Measurements from ENCODE around the gene COL6A2. TPM values are rescaled to one million over a fixed set of nuclear protein-coding genes. Genes with fewer than 3 reads are reported as not detected.

Gene COL6A2
- total and polyA plus RNA-seq, 2 donors (not counting 1 experiment from before 2014, with no cell fraction given) = 1.2 to 2.1 TPM

DNA sequence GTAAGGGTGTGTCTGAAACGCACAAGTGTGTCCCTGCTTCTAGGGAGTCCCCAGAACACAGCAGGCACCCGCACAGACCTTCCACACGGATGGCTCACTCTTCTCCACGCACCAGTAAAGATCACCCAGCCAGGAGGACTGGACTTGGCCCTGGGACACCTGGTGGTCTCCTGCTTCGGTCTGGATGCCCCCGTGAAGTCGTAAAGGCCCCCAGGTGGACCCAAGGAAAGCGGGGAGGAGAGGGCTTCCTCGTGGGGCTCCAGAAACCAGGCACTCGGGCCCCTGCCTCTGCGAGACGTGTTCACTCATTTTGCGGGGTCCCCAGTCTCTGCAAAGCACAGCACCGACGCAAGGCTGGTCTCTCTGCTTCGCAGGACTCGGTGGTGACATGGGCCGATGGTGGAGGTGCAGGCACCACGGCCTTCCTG lies 20.2 kb upstream of the COL6A2 start:
- Histone ChIP-seq H3K27ac (ENCODE audit: low read length in 2 of 2) (no peak overlapping the region), H3K4me1 (ENCODE audit: control insufficient read depth in 2 of 2, insufficient read depth in 2 of 2, low read length in 2 of 2) (no peaks in the 10 kb centered on the region), H4K20me1 (ENCODE audit: control insufficient read depth, insufficient read depth, low read length, poor library complexity, severe bottlenecking) (no peaks in the 10 kb centered on the region), H2AFZ (ENCODE audit: insufficient read depth, low read depth, low read length, poor library complexity, severe bottlenecking) (no peak overlapping the region), H3K27me3 (replicated peaks in 1 of 4; ENCODE audit: control extremely low read depth in 1 of 4, control insufficient read depth in 3 of 4, insufficient read depth in 4 of 4, low read length in 3 of 4) (no peaks in the 10 kb centered on the region), H3K9ac (ENCODE audit: low read length) (no peak overlapping the region), H3K36me3 (replicated peaks in 1 of 2; ENCODE audit: control extremely low read depth in 1 of 2, control insufficient read depth in 1 of 2, extremely low read depth in 1 of 2, insufficient read depth in 2 of 2, low read length in 1 of 2) (no peaks in the 10 kb centered on the region), H3K4me2 (replicated peaks; ENCODE audit: low read depth, low read length, poor library complexity, severe bottlenecking) (no peak overlapping the region), H3K79me2 (ENCODE audit: control insufficient read depth, insufficient read depth, low read length) (no peaks in the 10 kb centered on the region), H3K9me3 (ENCODE audit: control extremely low read depth in 1 of 3, control insufficient read depth in 2 of 3, insufficient read depth in 1 of 3, low read length in 2 of 3) (peaks cover 0 to 5% (median 0%) of the 10 kb centered on the region in 3 donors), H3K4me3 (ENCODE audit: control extremely low read depth in 1 of 5, extremely low read depth in 1 of 5, insufficient read depth in 1 of 5, low read depth in 2 of 5, low read length in 4 of 5) (no peak overlapping the region)
- Mint-ChIP-seq H3K27me3 (no peaks in the 10 kb centered on the region), H3K4me3 (no peak overlapping the region), H3K27ac (no peak overlapping the region), H3K4me1 (no peaks in the 10 kb centered on the region), H3K9me3 (ENCODE audit: insufficient read depth) (no peaks in the 10 kb centered on the region)
- ATAC-seq (ENCODE audit: low read depth) (no peak), DNase-seq (no peak)
- TF ChIP-seq CTCF (IDR thresholded peaks at IDR 0.05) (no peak), EZH2 (IDR thresholded peaks at IDR 0.05; ENCODE audit: borderline replicate concordance, insufficient read depth, low read depth, low read length, poor library complexity, severe bottlenecking) (no peak)
- 91% methylated on average over 19 of the region's 19 CpGs for whole genome bisulfite sequencing (ENCODE audit: insufficient coverage)
- ChIA-PET POLR2A (no interaction called here), CTCF (no interaction called here)
- intact Hi-C loops (cut with micrococcal nuclease) = no loop called here

GRCh38 chr21:46078322-46078977 lies 19.5 kb upstream of the COL6A2 start:
- no peaks in the 10 kb centered on the region for H3K27me3 ChIP-seq (replicated peaks in 1 of 4; ENCODE audit: control extremely low read depth in 1 of 4, control insufficient read depth in 3 of 4, insufficient read depth in 4 of 4, low read length in 3 of 4)
- Mint-ChIP-seq H3K4me1 (no peaks in the 10 kb centered on the region), H3K4me3 (no peak overlapping the region), H3K27ac (no peak overlapping the region), H3K9me3 (ENCODE audit: insufficient read depth) (no peaks in the 10 kb centered on the region), H3K27me3 (no peaks in the 10 kb centered on the region)
- no peaks in the 10 kb centered on the region for H4K20me1 ChIP-seq (ENCODE audit: control insufficient read depth, insufficient read depth, low read length, poor library complexity, severe bottlenecking)
- H2AFZ ChIP-seq (ENCODE audit: insufficient read depth, low read depth, low read length, poor library complexity, severe bottlenecking) = no peak overlapping the region
- POLR2A ChIA-PET = no interaction called here
- CTCF ChIA-PET = no interaction called here
- TF ChIP-seq CTCF (IDR thresholded peaks at IDR 0.05) (no peak), EZH2 (IDR thresholded peaks at IDR 0.05; ENCODE audit: borderline replicate concordance, insufficient read depth, low read depth, low read length, poor library complexity, severe bottlenecking) (no peak)
- H3K4me1 ChIP-seq (ENCODE audit: control insufficient read depth in 2 of 2, insufficient read depth in 2 of 2, low read length in 2 of 2) = no peaks in the 10 kb centered on the region
- no peaks in the 10 kb centered on the region for H3K36me3 ChIP-seq (replicated peaks in 1 of 2; ENCODE audit: control extremely low read depth in 1 of 2, control insufficient read depth in 1 of 2, extremely low read depth in 1 of 2, insufficient read depth in 2 of 2, low read length in 1 of 2)
- intact Hi-C loops (cut with micrococcal nuclease) = no loop called here
- no peak overlapping the region for H3K4me3 ChIP-seq (ENCODE audit: control extremely low read depth in 1 of 5, extremely low read depth in 1 of 5, insufficient read depth in 1 of 5, low read depth in 2 of 5, low read length in 4 of 5)
- ATAC-seq (ENCODE audit: low read depth) (no peak), DNase-seq (no peak)
- H3K4me2 ChIP-seq (replicated peaks; ENCODE audit: low read depth, low read length, poor library complexity, severe bottlenecking) = no peak overlapping the region
- H3K79me2 ChIP-seq (ENCODE audit: control insufficient read depth, insufficient read depth, low read length) = no peaks in the 10 kb centered on the region
- peaks cover 0 to 10% (median 0%) of the 10 kb centered on the region in 3 donors for H3K9me3 ChIP-seq (ENCODE audit: control extremely low read depth in 1 of 3, control insufficient read depth in 2 of 3, insufficient read depth in 1 of 3, low read length in 2 of 3)
- no peak overlapping the region for H3K27ac ChIP-seq (ENCODE audit: low read length in 2 of 2)
- 86% methylated on average over 22 of the region's 23 CpGs for WGBS (ENCODE audit: insufficient coverage)
- H3K9ac ChIP-seq (ENCODE audit: low read length) = no peak overlapping the region

Measured in B cell (primary cell).